Breast epithelium (tissue), 4 donors: ENCODE results near the gene ARHGEF4. TPM values are rescaled to one million over a fixed set of nuclear protein-coding genes. Genes with fewer than 3 reads are reported as not detected.

Experiments used
- DNase-seq, 2 donors: peaks; one replicate each; pipeline ENCODE4 v3.0.0-alpha.2; 2019; ENCODE audit warnings: low spot score in 2 of 2
- H3K27ac ChIP-seq, 2 donors: fragments of 200-600 bp; sonication (generic) in 1 of 2; one replicate each; pipeline ENCODE4 v1.5.1; 2016 to 2019; ENCODE audit warnings: mild to moderate bottlenecking in 1 of 2
- H3K27me3 ChIP-seq, 2 donors: fragments of 200-600 bp; sonication (generic) in 1 of 2; one replicate each; pipeline versions ENCODE4 v1.5.1 to v1.6.0; 2017 to 2019; ENCODE audit warnings: control low read depth in 1 of 2, mild to moderate bottlenecking in 1 of 2
- H3K36me3 ChIP-seq: fragments of 200-600 bp; one replicate; pipeline ENCODE4 v1.5.1; 2019
- H3K4me1 ChIP-seq, 2 donors: fragments of 200-600 bp; sonication (generic); one replicate each; pipeline ENCODE4 v1.5.1; 2016 to 2019; ENCODE audit warnings: control low read depth in 1 of 2
- H3K4me3 ChIP-seq, 3 donors: fragments of 200-600 bp; sonication (generic); 1 replicate in 2 of 3; 2 replicates in 1 of 3; pipeline ENCODE4 v1.5.1; 2016 to 2019; ENCODE audit warnings: mild to moderate bottlenecking in 3 of 3, moderate library complexity in 2 of 3
- H3K9me3 ChIP-seq, 2 donors: fragments of 200-600 bp; sonication (generic) in 1 of 2; one replicate each; pipeline ENCODE4 v1.5.1; 2016 to 2019; ENCODE audit warnings: control low read depth in 1 of 2
- POLR2A ChIP-seq: fragments of 450-650 bp; IDR thresholded peaks from one replicate; pipeline ENCODE4 v1.6.1; 2016; ENCODE audit warnings: antibody characterized with exemption, mild to moderate bottlenecking, moderate library complexity
- POLR2AphosphoS5 ChIP-seq, 3 donors: sonication (generic); formaldehyde crosslinking; IDR thresholded peaks; one replicate each; pipeline ENCODE4 v1.6.1; 2017; ENCODE audit warnings: antibody characterized with exemption in 3 of 3
- intact Hi-C: fragments of 100-400 bp; cut with DNase I; formaldehyde crosslinking; loops from one replicate; pipeline ENCODE4 v1.15.1; 2023; ENCODE audit warnings: low total_unique reads
- total RNA-seq, 3 donors: library from RNA; depleted of rRNA; stranded (reverse); fragments of >200 nt; gene quantifications; one replicate each; pipeline ENCODE4 v1.1.0, GENCODE V29; 2016
- TF ChIP-seq, protein P1 (sequence below), 3 donors: fragments of 450-650 bp; IDR thresholded peaks; one replicate each; pipeline ENCODE4 v1.5.1; 2016 to 2017; ENCODE audit warnings: antibody characterized with exemption in 3 of 3, mild to moderate bottlenecking in 3 of 3, moderate library complexity in 3 of 3

Gene ARHGEF4
- total RNA-seq, 3 donors from 2014 or later = 7.5 to 10.1 (median 8.0) TPM

DNA sequence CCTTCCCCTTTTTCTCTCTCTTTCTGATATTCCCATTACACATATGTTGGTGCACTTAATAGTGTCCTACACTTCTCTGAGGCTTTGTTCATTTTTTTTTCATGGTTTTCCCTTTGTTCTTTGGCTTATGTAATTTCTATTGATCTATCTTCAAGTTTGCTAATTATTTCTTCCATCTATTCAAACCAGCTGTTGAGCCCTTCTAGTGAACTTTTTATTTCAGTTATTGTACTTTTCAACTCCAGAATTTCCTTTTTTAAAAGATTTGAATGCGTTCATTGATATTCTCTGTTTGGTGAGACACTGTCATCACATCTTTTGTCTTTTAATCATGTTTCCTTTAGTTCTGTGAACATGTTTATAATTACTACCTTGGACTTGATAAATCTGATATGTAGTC lies 118.2 kb downstream of the ARHGEF4 start:
- H3K36me3 ChIP-seq = no peaks in the 10 kb centered on the region
- intact Hi-C loops = no loop called here
- DNase-seq = no peak

GRCh38 chr2:130957915-130958314 lies 121.2 kb downstream of the ARHGEF4 start:
- Histone ChIP-seq H3K36me3 (no peaks in the 10 kb centered on the region), H3K27ac (no peak overlapping the region), H3K4me1 (no peaks in the 10 kb centered on the region), H3K9me3 (peaks cover 15 to 20% of the 10 kb centered on the region in 2 donors), H3K4me3 (no peak overlapping the region), H3K27me3 (peaks cover 0 to 27% of the 10 kb centered on the region in 2 donors)
- intact Hi-C loops = no loop called here
- DNase-seq = no peak
- TF ChIP-seq, protein P1, sequence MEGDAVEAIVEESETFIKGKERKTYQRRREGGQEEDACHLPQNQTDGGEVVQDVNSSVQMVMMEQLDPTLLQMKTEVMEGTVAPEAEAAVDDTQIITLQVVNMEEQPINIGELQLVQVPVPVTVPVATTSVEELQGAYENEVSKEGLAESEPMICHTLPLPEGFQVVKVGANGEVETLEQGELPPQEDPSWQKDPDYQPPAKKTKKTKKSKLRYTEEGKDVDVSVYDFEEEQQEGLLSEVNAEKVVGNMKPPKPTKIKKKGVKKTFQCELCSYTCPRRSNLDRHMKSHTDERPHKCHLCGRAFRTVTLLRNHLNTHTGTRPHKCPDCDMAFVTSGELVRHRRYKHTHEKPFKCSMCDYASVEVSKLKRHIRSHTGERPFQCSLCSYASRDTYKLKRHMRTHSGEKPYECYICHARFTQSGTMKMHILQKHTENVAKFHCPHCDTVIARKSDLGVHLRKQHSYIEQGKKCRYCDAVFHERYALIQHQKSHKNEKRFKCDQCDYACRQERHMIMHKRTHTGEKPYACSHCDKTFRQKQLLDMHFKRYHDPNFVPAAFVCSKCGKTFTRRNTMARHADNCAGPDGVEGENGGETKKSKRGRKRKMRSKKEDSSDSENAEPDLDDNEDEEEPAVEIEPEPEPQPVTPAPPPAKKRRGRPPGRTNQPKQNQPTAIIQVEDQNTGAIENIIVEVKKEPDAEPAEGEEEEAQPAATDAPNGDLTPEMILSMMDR (IDR thresholded peaks at IDR 0.05) = no peak
- no peak for TF ChIP-seq POLR2A
- TF ChIP-seq POLR2AphosphoS5 (IDR thresholded peaks at IDR 0.05) = no peak

More for the DNA sequence above, 118.2 kb downstream of the ARHGEF4 start:
- Histone ChIP-seq H3K4me3 (no peak overlapping the region), H3K4me1 (no peaks in the 10 kb centered on the region), H3K27me3 (peaks cover 0 to 5% of the 10 kb centered on the region in 2 donors), H3K9me3 (peaks cover 15 to 20% of the 10 kb centered on the region in 2 donors), H3K27ac (no peak overlapping the region)
- TF ChIP-seq POLR2AphosphoS5 (IDR thresholded peaks at IDR 0.05) = no peak
- no peak for TF ChIP-seq POLR2A

DNA sequence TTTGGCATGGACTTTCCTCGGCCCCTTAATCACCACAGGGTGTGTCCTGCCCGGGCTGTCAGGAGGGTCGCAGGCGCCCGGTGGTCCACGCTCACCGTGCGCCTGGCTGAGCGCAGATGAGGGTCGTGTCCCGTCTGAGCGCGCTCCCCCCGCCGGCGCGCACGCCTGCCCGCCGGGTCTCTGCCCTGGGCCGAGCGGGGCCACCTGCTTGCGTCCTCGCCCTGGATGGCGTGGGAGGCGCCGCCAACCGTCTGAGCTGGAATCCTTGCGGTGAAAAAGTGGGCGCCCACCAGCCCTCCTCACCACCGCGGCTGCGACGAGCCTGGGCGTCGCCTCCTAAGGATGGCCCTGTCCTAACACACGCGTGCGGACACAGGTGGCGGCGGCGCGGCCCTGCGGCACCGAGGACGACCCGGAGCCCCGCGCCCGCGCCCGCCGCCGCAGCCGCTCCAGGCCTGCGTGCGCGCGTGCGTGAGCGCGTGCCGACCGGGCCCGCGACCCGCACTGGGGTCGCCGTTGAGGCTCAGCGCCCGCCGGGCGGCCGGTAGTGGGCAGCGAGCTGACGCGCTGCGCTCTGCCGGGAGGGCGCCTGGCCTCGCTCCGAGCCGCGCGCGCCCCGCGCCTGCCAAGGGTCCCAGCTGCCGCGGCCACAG lies 126.6 kb downstream of the ARHGEF4 start:
- H3K9me3 ChIP-seq = no peaks in the 10 kb centered on the region
- no peak for DNase-seq
- peaks cover 0 to 67% of the 10 kb centered on the region in 2 donors for H3K27me3 ChIP-seq
- intact Hi-C loops = no loop called here
- TF ChIP-seq, protein P1 (IDR thresholded peaks at IDR 0.05) = no peak
- TF ChIP-seq POLR2A (no peak), POLR2AphosphoS5 (IDR thresholded peaks at IDR 0.05) (no peak)
- peak overlapping the region in 2 of 3 donors; percentile 39 to 53 for H3K4me3 ChIP-seq
- no peaks in the 10 kb centered on the region for H3K36me3 ChIP-seq
- no peak overlapping the region for H3K27ac ChIP-seq
- H3K4me1 ChIP-seq = no peaks in the 10 kb centered on the region

DNA sequence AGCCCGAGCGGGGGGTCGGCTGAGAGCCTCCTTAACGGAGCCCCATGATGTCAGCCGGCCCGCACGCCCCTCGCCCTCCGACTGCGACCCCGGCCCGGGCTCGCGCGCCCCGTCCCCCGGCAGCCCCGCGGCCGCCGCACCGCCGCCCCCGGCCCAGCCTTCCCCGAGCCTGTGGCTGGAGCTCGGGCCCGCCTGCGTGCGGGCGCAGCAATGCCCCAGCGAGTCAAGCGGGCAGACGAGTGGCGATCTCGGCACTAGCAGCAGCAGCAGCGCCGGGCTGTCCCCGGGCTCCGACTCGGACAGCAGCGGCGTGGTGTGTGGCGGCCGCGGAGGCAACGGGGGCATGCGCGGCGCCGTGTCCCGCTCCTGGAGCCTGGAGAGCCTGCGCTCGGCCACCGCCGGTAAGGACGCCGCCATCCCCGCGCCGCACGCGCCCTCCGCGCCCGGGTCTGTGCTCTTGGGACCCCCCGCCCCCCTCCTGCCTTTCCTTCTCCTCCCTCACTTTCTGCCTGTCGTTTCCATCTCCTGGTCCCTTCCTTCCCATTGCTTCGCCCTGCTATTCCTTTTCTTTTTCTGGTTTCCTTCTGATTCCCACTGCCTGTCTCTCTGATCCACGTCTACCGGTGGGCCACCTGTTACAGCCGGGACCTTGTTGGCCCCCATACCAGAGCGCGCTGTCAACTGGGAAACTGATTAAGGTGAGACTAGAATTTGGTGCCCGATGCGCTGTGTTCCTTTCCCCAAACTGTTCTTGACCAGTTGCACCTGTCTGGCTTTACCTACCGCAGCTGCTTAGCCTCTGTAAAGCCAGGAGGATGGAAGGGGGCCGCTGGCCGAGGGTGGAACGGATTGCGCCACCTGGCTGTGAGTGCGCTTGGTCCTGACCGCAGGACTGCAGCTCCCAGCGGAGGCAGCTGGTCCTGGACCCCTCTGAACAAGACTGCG lies 127.4 kb downstream of the ARHGEF4 start:
- peaks cover 0 to 66% of the 10 kb centered on the region in 2 donors for H3K27me3 ChIP-seq
- peak overlapping the region in 2 of 3 donors; percentile 39 to 53 for H3K4me3 ChIP-seq
- intact Hi-C loops = no loop called here
- TF ChIP-seq POLR2A = no peak
- TF ChIP-seq, protein P1 (IDR thresholded peaks at IDR 0.05) = no peak
- DNase-seq = no peak
- no peak overlapping the region for H3K27ac ChIP-seq
- no peaks in the 10 kb centered on the region for H3K36me3 ChIP-seq
- H3K4me1 ChIP-seq = no peaks in the 10 kb centered on the region
- H3K9me3 ChIP-seq = no peaks in the 10 kb centered on the region

GRCh38 chr2:130964931-130965330 lies 128.2 kb downstream of the ARHGEF4 start:
- Histone ChIP-seq H3K4me3 (no peak overlapping the region), H3K27me3 (peaks cover 0 to 62% of the 10 kb centered on the region in 2 donors), H3K36me3 (no peaks in the 10 kb centered on the region), H3K4me1 (no peaks in the 10 kb centered on the region), H3K9me3 (no peaks in the 10 kb centered on the region), H3K27ac (no peak overlapping the region)
- DNase-seq = no peak
- TF ChIP-seq POLR2AphosphoS5 (IDR thresholded peaks at IDR 0.05) (no peak), POLR2A (no peak)
- TF ChIP-seq, protein P1 (IDR thresholded peaks at IDR 0.05) = no peak
- intact Hi-C loops = no loop called here
